H1 (cell line): ENCODE data around the gene PRPS1. TPM values are rescaled to one million over a fixed set of nuclear protein-coding genes. Genes with fewer than 3 reads are reported as not detected.

Source experiments
- CTCF ChIA-PET: fragments of 300-600 bp; sonication (Branson Sonifier 250); formaldehyde crosslinking; loops from one replicate; lab custom pipeline; 2021; ENCODE audit not compliant: partially characterized antibody; lab: Charles Lee
- POLR2A ChIA-PET: fragments of 300-600 bp; sonication (Branson Sonifier 250); formaldehyde crosslinking; loops from one replicate; lab custom pipeline; 2021; ENCODE audit warnings: inconsistent platforms; ENCODE audit not compliant: partially characterized antibody; lab: Charles Lee
- DNase-seq, 2 experiments: peaks; one replicate each; pipeline versions ENCODE4 v3.0.0 to v3.0.0-alpha.2; 2010 to 2022; ENCODE audit warnings: low spot score in 2 of 2, low read depth in 1 of 2, mixed read lengths in 1 of 2
- FAIRE-seq: peaks from 2 replicates; lab custom pipeline; 2011; peaks lifted over from hg19 to GRCh38; lab: Jason Lieb, UNC
- H2AFZ ChIP-seq: 2 replicates; pipeline ENCODE4 v1.8.1; 2012; ENCODE audit warnings: low read length, inconsistent platforms
- H2AK5ac ChIP-seq: 2 replicates; pipeline ENCODE4 v1.6.1; 2013; ENCODE audit warnings: low read depth, low read length
- H2BK120ac ChIP-seq: replicated peaks from 2 replicates; pipeline ENCODE3; 2013; ENCODE audit warnings: low read depth, low read length, inconsistent platforms
- H2BK12ac ChIP-seq: 2 replicates; pipeline ENCODE4 v1.6.1; 2013; ENCODE audit warnings: low read depth, low read length
- H2BK15ac ChIP-seq: 2 replicates; pipeline ENCODE4 v1.6.1; 2013; ENCODE audit warnings: low read length
- H2BK20ac ChIP-seq: 2 replicates; pipeline ENCODE4 v1.6.1; 2013; ENCODE audit warnings: low read length
- H2BK5ac ChIP-seq: 2 replicates; pipeline ENCODE4 v1.6.1; 2013; ENCODE audit warnings: low read depth, low read length
- H3K14ac ChIP-seq: 2 replicates; pipeline ENCODE4 v1.6.1; 2013; ENCODE audit warnings: inconsistent platforms; ENCODE audit not compliant: insufficient read length
- H3K18ac ChIP-seq: 2 replicates; pipeline ENCODE4 v1.6.1; 2013; ENCODE audit warnings: low read length; ENCODE audit errors: extremely low read depth
- H3K23ac ChIP-seq: 2 replicates; pipeline ENCODE4 v1.6.1; 2013; ENCODE audit warnings: inconsistent platforms; ENCODE audit not compliant: insufficient read length
- H3K23me2 ChIP-seq: 2 replicates; pipeline ENCODE4 v1.6.1; 2013; ENCODE audit warnings: low read depth, low read length
- H3K27ac ChIP-seq: 2 replicates; pipeline ENCODE4 v1.6.1; 2011; ENCODE audit warnings: low read depth, low read length, inconsistent platforms
- H3K27me3 ChIP-seq, 4 experiments: replicated peaks in 1 of 4; 1 replicate in 1 of 4; 2 replicates in 3 of 4; pipeline versions ENCODE4 v1.6.1 to v1.8.1; 2011 to 2013; ENCODE audit warnings: low read length in 3 of 4, mild to moderate bottlenecking in 3 of 4, inconsistent platforms in 2 of 4, mixed read lengths in 2 of 4, moderate library complexity in 1 of 4; ENCODE audit not compliant: control insufficient read depth in 3 of 4, insufficient read depth in 3 of 4; ENCODE audit errors: extremely low read depth in 1 of 4
- H3K36me3 ChIP-seq, 4 experiments: 2 replicates each; pipeline versions ENCODE4 v1.6.1 to v1.8.1; 2011 to 2013; ENCODE audit warnings: mild to moderate bottlenecking in 4 of 4, low read length in 3 of 4, moderate library complexity in 2 of 4, control low read depth in 1 of 4, inconsistent platforms in 1 of 4; ENCODE audit not compliant: insufficient read depth in 4 of 4, control insufficient read depth in 2 of 4
- H3K4ac ChIP-seq: replicated peaks from 2 replicates; pipeline ENCODE3; 2013; ENCODE audit warnings: low read length, low read depth, mixed read lengths, inconsistent platforms; ENCODE audit not compliant: insufficient read length
- H3K4me1 ChIP-seq, 4 experiments: replicated peaks in 1 of 4; 1 replicate in 1 of 4; 2 replicates in 3 of 4; pipeline versions ENCODE4 v1.6.1 to v1.8.1; 2011 to 2013; ENCODE audit warnings: low read length in 3 of 4, inconsistent platforms in 2 of 4, mixed read lengths in 1 of 4; ENCODE audit not compliant: insufficient read depth in 4 of 4, control insufficient read depth in 3 of 4
- H3K4me2 ChIP-seq, 2 experiments: 2 replicates each; pipeline versions ENCODE4 v1.6.1 to v1.8.1; 2011 to 2013; ENCODE audit warnings: low read depth in 2 of 2, low read length in 2 of 2, control low read depth in 1 of 2, inconsistent platforms in 1 of 2, mild to moderate bottlenecking in 1 of 2; ENCODE audit not compliant: insufficient read depth in 1 of 2
- H3K4me3 ChIP-seq, 4 experiments: fragments of 200-600, 300-600 bp in 1 of 4; sonication (generic), shearing (Covaris generic), sonication (Bioruptor Twin) in 1 of 4; 2 replicates each; pipeline versions ENCODE4 v1.5.1 to v1.8.1; 2011 to 2016; ENCODE audit warnings: low read length in 4 of 4, low read depth in 3 of 4, control low read depth in 2 of 4, inconsistent platforms in 2 of 4, mild to moderate bottlenecking in 2 of 4, mixed read lengths in 1 of 4, moderate library complexity in 1 of 4; ENCODE audit not compliant: insufficient read depth in 2 of 4; ENCODE audit errors: extremely low read depth in 1 of 4
- H3K56ac ChIP-seq: replicated peaks from 2 replicates; pipeline ENCODE3; 2013; ENCODE audit warnings: low read depth, mild to moderate bottlenecking, mixed read lengths, low read length, inconsistent platforms; ENCODE audit not compliant: insufficient read length
- H3K79me1 ChIP-seq: 2 replicates; pipeline ENCODE4 v1.6.1; 2013; ENCODE audit warnings: low read depth, low read length, control low read depth
- H3K79me2 ChIP-seq, 2 experiments: 2 replicates each; pipeline versions ENCODE4 v1.6.1 to v1.8.1; 2012 to 2013; ENCODE audit warnings: low read length in 2 of 2, mild to moderate bottlenecking in 2 of 2, inconsistent platforms in 1 of 2; ENCODE audit not compliant: insufficient read depth in 2 of 2, control insufficient read depth in 1 of 2
- H3K9ac ChIP-seq, 4 experiments: replicated peaks in 1 of 4; 1 replicate in 1 of 4; 2 replicates in 3 of 4; pipeline versions ENCODE4 v1.6.1 to v1.8.1; 2011 to 2013; ENCODE audit warnings: low read depth in 3 of 4, low read length in 3 of 4, control low read depth in 2 of 4, mild to moderate bottlenecking in 2 of 4, moderate library complexity in 2 of 4, inconsistent platforms in 1 of 4; ENCODE audit errors: extremely low read depth in 1 of 4
- H3K9me3 ChIP-seq, 2 experiments: 2 replicates each; pipeline versions ENCODE4 v1.6.1 to v1.8.1; 2012 to 2013; ENCODE audit warnings: mild to moderate bottlenecking in 2 of 2, moderate library complexity in 2 of 2, control low read depth in 1 of 2, inconsistent platforms in 1 of 2, low read depth in 1 of 2, low read length in 1 of 2, mixed read lengths in 1 of 2; ENCODE audit not compliant: insufficient read depth in 2 of 2
- H4K20me1 ChIP-seq, 2 experiments: replicated peaks in 1 of 2; 2 replicates each; pipeline versions ENCODE3 to v1.8.1; 2011 to 2013; ENCODE audit warnings: inconsistent platforms in 2 of 2, low read length in 2 of 2, mild to moderate bottlenecking in 1 of 2; ENCODE audit not compliant: insufficient read depth in 2 of 2, control insufficient read depth in 1 of 2
- H4K5ac ChIP-seq: 2 replicates; pipeline ENCODE4 v1.6.1; 2013; ENCODE audit warnings: low read length, low read depth, mixed read lengths, inconsistent platforms; ENCODE audit not compliant: insufficient read length
- H4K8ac ChIP-seq: 2 replicates; pipeline ENCODE4 v1.8.0; 2013; ENCODE audit warnings: mild to moderate bottlenecking, moderate library complexity, low read length, inconsistent platforms; ENCODE audit not compliant: insufficient read depth; ENCODE audit errors: extremely low read depth
- H4K91ac ChIP-seq: replicated peaks from 2 replicates; pipeline ENCODE3; 2013; ENCODE audit warnings: low read length, mixed read lengths, inconsistent platforms; ENCODE audit not compliant: insufficient read length
- SUZ12 ChIP-seq: fragments of 200-600 bp; sonication (generic); IDR thresholded peaks from 2 replicates; pipeline ENCODE4 v1.6.1; 2012; ENCODE audit warnings: mild to moderate bottlenecking, inconsistent platforms, low read length, moderate library complexity, mixed read lengths
- ZNF274 ChIP-seq: IDR thresholded peaks from 2 replicates; pipeline ENCODE4 v1.7.0; 2012; ENCODE audit warnings: low read length, borderline replicate concordance; ENCODE audit errors: extremely low read depth
- WGBS, 2 experiments: shearing (Covaris generic) in 1 of 2; methylation state at CpG; one replicate each; pipeline versions ENCODE4 v1.1.6 to v1.1.7; 2013 to 2015; ENCODE audit warnings: low lambda C conversion rate in 2 of 2, mixed read lengths in 2 of 2, inconsistent platforms in 1 of 2, low coverage in 1 of 2, missing lambda C conversion rate in 1 of 2; ENCODE audit not compliant: insufficient replicate concordance in 2 of 2, insufficient coverage in 1 of 2, insufficient read length in 1 of 2; ENCODE audit errors: extremely low coverage in 1 of 2, missing lambda C conversion rate in 1 of 2; 5-methylcytosine and 5-hydroxymethylcytosine counted together
- polyA plus RNA-seq, 7 experiments: library from polyadenylated mRNA; depleted of rRNA in 3 of 7; stranded (reverse) in 5 of 7; unstranded in 2 of 7; fragments of >200 nt in 5 of 7; fragments of 200-250 nt in 2 of 7; gene quantifications; 1 replicate in 5 of 7; 2 replicates in 1 of 7; 4 replicates in 1 of 7; pipeline versions ENCODE4 v1.2.1 to v1.2.3, GENCODE V29; 2011 to 2013; ENCODE audit warnings: missing spikeins in 2 of 7, mixed read lengths in 2 of 7
- total RNA-seq: library from RNA; stranded (reverse); fragmentation: NEBNext Ultra II Directional; extraction: Animal tissue kit (Norgen Biotek cat#: 25700); gene quantifications from 2 replicates; pipeline ENCODE4 v1.2.1, GENCODE V29; 2021

PRPS1 gene
- total and polyA plus RNA-seq, 2 of the 8 experiments (the other 6 are each of a cell fraction or from before 2014, with no cell fraction given), result 90.1 to 110 TPM

GRCh38 chrX:107600366-107600765, 27.9 kb upstream of the PRPS1 start:
- FAIRE-seq (no peak), DNase-seq (no peak)
- POLR2A ChIA-PET, result no interaction called here
- H3K4me1 ChIP-seq, result peaks cover 0 to 6% (median 2%) of the 10 kb centered on the region in 4 experiments; a peak in 2 of 7 replicates
- H2BK12ac ChIP-seq, result no peak overlapping the region
- no peak overlapping the region for H3K4me2 ChIP-seq
- no peak overlapping the region for H3K4me3 ChIP-seq
- H3K27ac ChIP-seq, result no peak overlapping the region
- no peak overlapping the region for H3K18ac ChIP-seq
- H4K91ac ChIP-seq, result no peak overlapping the region
- no peaks in the 10 kb centered on the region for H3K23me2 ChIP-seq
- H2AK5ac ChIP-seq, result no peak overlapping the region
- no peak overlapping the region for H2BK120ac ChIP-seq
- no peaks in the 10 kb centered on the region for H4K20me1 ChIP-seq
- CTCF ChIA-PET, result interaction anchor here (0.9 kb wide), 1 partner anchor 58 kb away, joined by 3 read pairs; no protein-coding TSS in a partner anchor
- H2AFZ ChIP-seq, result no peak overlapping the region
- H4K5ac ChIP-seq, result no peak overlapping the region
- H3K23ac ChIP-seq, result no peak overlapping the region
- no peak overlapping the region for H2BK20ac ChIP-seq
- H3K79me2 ChIP-seq, result no peaks in the 10 kb centered on the region
- H3K9me3 ChIP-seq, result no peaks in the 10 kb centered on the region
- H3K79me1 ChIP-seq, result no peaks in the 10 kb centered on the region
- H2BK15ac ChIP-seq, result no peak overlapping the region
- H4K8ac ChIP-seq, result no peak overlapping the region
- H3K4ac ChIP-seq, result no peak overlapping the region
- TF ChIP-seq ZNF274, result no peak
- no peak for TF ChIP-seq SUZ12
- H2BK5ac ChIP-seq, result no peak overlapping the region; the same call in 1 of the 2 replicates
- no peaks in the 10 kb centered on the region for H3K27me3 ChIP-seq
- H3K36me3 ChIP-seq, result no peaks in the 10 kb centered on the region
- H3K14ac ChIP-seq, result no peak overlapping the region
- H3K56ac ChIP-seq, result no peak overlapping the region
- 71% methylated on average over 5 of the region's 10 CpGs; no CpG with 5 or more reads in 1 of the 2 experiments for WGBS, 2 experiments
- no peak overlapping the region for H3K9ac ChIP-seq
